Measurements from ENCODE around the gene BTN3A1.
"Not testable (repeated sequence)": the region's sequence is repeated elsewhere in the genome, so short reads cannot be mapped to it uniquely, and the experiment has no call there.

The BTN3A1 gene

GRCh38 chr6:26401987-26402658 is at the start of gene BTN3A1:
TSS of gene BTN3A1 (plus strand) at chr6:26402275. CDS start at chr6:26405564, 3,289 bp downstream.
- peak; percentile 54 for DNase-seq

GRCh38 chr6:26352315-26352714 is 49.8 kb upstream of the BTN3A1 start:
- DNase-seq: no peak

GRCh38 chr6:26354162-26354561 is 47.9 kb upstream of the BTN3A1 start:
- no peak for DNase-seq

- DNase-seq: no peak
Observed at GRCh38 chr6:26355366-26355765, 46.7 kb upstream of the BTN3A1 start.

GRCh38 chr6:26357543-26357942 is 44.5 kb upstream of the BTN3A1 start:
- not testable (repeated sequence) for DNase-seq

GRCh38 chr6:26358511-26358981 is 43.5 kb upstream of the BTN3A1 start:
- no peak for DNase-seq

GRCh38 chr6:26359765-26360164 is 42.3 kb upstream of the BTN3A1 start:
- DNase-seq: no peak

GRCh38 chr6:26360451-26361416 is 41.3 kb upstream of the BTN3A1 start:
- DNase-seq: no peak

GRCh38 chr6:26361544-26361943 is 40.5 kb upstream of the BTN3A1 start:
- no peak for DNase-seq

GRCh38 chr6:26362093-26362835 is 39.8 kb upstream of the BTN3A1 start:
- no peak for DNase-seq

- DNase-seq: no peak
Observed at GRCh38 chr6:26362836-26363220, 39.2 kb upstream of the BTN3A1 start.

GRCh38 chr6:26363882-26364701 is 38.0 kb upstream of the BTN3A1 start:
- DNase-seq: no peak

GRCh38 chr6:26365633-26365995 is 36.5 kb upstream of the BTN3A1 start:
- DNase-seq: no peak

- DNase-seq: no peak
Observed at GRCh38 chr6:26366504-26366903, 35.6 kb upstream of the BTN3A1 start.

- no peak for DNase-seq
Observed at GRCh38 chr6:26367114-26367513, 35.0 kb upstream of the BTN3A1 start.

GRCh38 chr6:26371813-26372212 is 30.3 kb upstream of the BTN3A1 start:
- not testable (repeated sequence) for DNase-seq

GRCh38 chr6:26372308-26373144 is 29.5 kb upstream of the BTN3A1 start:
- DNase-seq: no peak

GRCh38 chr6:26375270-26375669 is 26.8 kb upstream of the BTN3A1 start:
- no peak for DNase-seq

- DNase-seq: no peak
Observed at GRCh38 chr6:26377719-26378118, 24.4 kb upstream of the BTN3A1 start.

- DNase-seq: not testable (repeated sequence)
Observed at GRCh38 chr6:26378143-26378542, 23.9 kb upstream of the BTN3A1 start.

- DNase-seq: no peak
Observed at GRCh38 chr6:26379292-26379691, 22.8 kb upstream of the BTN3A1 start.

Data from DMS153 (cell line).